HG03060 (cell line): ENCODE measurements around the gene DEFB108B.
A peak's percentile ranks its signal among the peaks of the same experiment; 100 is the strongest.
"Not testable (repeated sequence)": the region's sequence is repeated elsewhere in the genome, so short reads cannot be mapped to it uniquely, and the experiment has no call there.

Experiments used
- ATAC-seq: cut with Tn5 transposase; IDR thresholded peaks from one replicate; pipeline ENCODE4 v1.9.1; 2021; ENCODE audit warnings: low read depth, moderate number of reproducible peaks; ENCODE audit not compliant: unreplicated experiment

Gene DEFB108B, protein sequence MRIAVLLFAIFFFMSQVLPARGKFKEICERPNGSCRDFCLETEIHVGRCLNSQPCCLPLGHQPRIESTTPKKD

DNA sequence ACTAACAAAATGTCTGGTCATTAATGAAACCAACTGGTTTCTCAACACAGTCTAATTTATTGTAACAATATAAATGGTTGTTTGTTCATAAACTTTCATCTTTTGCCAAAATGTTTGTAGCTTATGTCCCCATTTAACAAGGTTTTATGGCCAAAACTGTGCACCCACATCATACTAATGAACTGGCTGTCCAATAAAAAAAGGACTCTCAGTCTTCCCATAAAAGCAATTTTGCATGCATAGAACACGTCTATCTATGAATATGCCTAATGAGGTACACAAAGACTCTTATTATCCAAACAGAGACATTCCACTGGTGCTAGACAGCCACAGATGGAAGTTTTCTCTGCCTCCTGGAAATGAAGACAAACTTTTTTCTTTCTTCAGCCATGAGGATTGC lies at the start of gene DEFB108B:
TSS of gene DEFB108B (plus strand) at position 390 of the 400 bp plus-strand sequence. CDS start at position 390, 0 bp downstream.
- ATAC-seq, result not testable (repeated sequence)

DNA sequence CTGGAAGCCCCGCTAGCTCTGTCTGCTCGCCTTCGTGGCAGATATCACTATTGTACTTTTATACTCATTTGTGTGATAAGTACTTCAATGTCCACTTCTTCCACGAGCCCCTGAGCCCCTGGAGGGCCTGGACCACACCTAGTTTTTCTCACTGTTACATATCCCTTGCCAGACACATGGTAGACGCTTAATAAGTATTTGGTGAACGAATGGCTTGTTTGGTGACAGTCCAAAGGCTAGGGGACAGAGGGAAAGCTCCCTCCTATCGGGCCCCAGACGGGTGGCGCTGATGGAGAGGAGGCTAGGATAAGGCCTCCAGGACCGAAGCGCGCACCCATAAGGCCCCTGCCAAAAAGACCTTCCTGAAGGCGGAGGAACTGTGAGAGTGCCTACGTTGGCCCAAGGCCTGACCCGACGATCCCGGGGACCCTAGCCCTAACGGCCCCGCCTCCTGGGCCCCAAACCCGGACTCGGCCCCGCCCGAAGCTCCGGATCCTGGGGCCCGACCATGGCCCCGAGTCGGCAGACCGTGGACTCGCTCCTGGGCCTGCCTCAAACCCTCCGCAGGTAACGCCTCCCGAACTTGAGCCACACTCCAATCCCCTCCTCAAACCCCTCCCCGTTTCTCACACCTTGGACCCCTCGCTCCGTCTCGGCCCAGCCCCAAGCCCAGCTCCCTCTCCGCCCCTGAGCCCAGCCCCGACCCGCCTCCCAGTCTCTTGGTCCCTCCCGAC lies 46.7 kb upstream of the DEFB108B start:
- ATAC-seq, result not testable (repeated sequence)

DNA sequence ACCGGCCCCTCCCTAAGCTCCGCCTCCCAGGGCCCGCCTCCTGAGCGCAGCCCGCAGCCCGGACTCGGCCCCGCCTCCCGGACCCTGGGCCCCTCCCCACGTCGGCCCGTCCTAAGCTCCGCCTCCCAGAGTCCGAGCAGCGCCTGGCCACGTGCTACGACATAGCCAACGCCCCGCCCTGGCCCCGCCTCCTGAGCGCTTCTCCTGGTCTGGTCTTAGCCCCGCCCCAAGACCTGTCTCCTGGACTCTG lies 46.2 kb upstream of the DEFB108B start:
- ATAC-seq, result peak; percentile 92

DNA sequence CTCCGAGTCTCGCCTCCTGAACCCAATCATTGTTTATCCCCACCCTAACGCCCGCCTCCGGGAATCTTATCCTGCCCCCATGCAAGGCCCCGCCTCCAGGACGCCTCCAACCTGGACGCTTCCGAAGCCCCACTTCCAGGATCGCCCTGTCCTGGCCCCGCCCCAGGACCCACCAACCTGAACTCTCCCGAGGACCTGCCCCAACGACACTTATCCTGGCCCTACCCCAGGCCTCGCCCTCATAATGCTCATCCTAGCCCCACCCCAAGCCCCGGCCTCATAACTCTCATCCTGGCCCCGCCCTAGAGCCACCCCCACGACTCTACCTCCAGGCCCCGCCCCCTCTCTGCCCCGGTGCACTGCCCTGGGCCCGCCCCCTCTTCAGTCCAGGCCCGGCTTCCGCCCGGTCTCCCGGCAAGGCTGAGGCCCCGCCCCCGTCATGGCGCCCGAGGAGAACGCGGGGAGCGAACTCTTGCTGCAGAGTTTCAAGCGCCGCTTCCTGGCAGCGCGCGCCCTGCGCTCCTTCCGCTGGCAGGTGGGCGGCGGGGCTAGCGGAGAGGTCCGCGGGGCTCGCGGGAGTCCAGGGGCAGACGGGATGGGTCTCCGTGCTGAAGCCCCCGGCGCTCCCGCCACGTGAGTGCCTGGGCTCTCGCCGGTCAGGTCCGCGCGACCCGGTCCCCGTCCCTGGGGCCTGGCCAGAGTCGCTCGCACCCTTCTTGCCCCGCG lies 45.7 kb upstream of the DEFB108B start:
- ATAC-seq, result no peak

DNA sequence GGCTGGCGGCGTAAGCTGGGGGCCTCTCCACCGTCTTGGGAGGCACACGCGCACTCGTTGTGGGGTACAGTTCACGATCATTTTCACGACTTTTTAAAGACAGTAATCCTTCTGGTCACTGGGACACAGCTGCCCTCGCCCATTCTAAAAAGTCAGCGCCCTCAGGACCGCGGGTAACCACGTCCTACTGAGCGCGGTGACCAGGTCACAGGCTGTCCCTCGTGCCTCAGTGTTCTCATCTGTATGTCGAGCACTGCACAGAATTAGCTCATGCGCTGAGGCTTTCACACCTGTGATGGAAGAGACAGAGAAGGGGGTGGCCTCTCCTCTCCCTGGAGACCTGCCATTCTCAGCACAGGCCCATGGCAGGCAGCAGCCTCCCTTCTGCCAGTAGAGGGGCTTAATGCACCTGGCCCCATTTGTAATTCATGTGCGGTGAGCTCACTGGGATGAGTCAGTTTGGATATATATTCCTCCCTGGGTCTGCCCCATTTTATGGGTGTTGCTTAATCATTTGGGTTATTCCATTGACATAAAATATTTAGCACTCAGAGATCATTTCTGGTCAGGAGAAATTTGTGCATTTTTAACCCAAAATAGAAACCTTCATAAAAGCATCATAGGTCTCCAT lies 45.1 kb upstream of the DEFB108B start:
- ATAC-seq, result not testable (repeated sequence)

DNA sequence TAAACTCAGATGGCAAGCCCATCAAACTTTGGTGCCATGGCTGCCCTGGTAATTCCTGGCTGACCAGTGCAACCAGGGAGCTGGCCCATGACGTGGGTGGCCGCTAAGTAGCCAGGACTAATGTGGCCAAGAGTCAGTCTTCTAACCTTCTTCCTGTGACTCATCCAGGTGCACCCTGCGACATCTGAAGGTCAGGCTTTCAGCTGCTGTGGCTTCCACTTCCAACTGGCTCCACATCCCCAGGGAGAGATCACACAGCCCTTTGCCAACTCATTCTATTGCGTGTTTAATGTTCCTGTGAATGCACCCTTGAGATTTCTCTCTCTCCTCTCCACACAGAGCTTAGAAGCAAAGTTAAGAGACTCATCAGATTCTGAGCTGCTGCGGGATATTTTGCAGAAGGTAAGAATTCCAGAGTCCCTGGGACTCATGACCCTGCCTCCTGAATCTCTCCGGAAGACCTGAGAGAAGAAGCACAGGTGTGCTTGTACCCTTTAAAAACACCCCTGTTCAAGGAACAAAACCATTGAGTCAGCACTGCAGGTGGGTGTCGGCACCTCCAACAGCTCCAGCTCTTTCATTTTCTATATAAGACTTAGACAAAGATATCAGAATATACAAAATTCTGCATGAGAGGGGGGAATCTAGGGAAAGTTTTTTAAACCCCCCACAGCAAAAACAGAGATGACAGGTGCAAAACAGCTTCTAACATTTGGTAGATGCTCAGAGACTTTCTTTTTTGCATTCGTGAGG lies 43.4 kb upstream of the DEFB108B start:
- not testable (repeated sequence) for ATAC-seq

DNA sequence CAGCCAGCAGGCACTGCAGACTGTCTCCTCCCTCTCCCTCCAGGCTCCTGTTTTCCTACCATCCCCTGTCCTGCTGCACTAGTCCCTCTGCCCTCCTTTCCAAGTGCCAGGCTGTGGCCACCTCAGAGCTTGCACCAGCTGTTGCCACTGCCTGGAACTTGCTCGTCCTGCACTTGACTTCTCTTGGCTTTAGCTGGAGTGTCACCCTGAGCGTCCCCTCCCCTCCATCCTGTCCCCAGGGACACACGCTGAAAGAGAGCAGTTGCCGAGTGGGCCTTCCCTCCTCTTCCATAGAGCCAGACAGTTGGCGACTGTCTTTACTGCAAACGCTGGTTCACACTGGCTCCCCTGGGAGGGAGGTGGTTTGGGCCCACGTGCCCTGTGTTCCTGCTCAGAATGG lies 41.9 kb upstream of the DEFB108B start:
- not testable (repeated sequence) for ATAC-seq

DNA sequence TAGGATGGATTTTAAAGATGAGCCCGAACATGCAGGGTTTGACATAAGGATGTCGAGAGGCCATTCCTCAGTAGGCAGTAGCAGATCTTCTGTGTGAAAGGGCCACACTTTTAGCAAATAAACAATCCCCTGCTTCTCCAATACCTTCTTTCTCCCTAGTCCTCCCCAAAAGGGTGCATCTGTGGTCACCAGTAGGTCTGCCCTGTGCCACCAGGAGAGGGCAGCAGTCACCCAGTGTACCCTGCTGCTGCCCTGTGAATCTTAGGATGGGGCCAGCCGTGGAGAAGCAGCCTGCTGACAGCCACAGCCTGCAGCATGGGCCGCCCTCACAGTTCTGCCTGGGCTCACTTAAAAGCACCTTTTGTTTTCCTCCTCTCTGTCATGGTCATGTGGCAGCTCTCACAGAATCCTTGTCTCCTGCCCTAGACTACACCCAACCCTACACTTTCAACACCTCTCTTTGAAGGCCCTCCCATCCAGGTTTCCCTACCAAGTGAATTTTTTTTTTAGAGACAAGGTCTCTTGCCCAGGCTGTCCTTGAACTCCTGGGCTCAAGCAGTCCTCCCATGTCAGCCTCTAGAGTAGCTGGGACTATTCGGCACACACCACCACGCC lies 40.3 kb upstream of the DEFB108B start:
- not testable (repeated sequence) for ATAC-seq

DNA sequence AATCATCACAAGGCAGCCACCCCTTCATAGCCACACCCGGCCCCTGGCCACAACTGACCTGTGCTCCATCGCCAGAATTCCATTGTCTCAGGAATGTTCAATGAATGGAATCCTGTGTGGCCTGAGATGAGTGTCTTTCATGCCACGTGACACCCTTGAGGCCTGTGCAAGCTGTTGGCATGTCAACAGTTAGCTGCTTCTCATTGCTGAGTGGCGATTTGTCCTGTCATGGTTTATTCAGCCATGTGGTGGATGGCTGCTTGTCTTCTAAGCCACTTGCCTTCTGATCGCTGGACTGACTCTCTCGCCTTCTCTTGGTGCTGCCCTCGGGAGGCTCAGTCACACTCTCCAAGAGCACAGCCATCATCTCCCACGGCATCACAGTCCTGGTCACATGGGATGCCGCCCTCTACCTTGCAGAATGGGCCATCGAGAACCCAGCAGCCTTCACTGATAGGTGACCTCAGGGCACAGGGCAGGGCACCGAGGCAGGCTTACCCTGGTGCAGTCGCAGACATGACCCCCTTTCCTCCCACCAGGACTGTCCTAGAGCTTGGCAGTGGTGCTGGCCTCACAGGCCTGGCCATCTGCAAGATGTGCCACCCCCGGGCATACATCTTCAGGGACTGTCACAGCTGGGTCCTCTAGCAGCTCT lies 38.5 kb upstream of the DEFB108B start:
- not testable (repeated sequence) for ATAC-seq

DNA sequence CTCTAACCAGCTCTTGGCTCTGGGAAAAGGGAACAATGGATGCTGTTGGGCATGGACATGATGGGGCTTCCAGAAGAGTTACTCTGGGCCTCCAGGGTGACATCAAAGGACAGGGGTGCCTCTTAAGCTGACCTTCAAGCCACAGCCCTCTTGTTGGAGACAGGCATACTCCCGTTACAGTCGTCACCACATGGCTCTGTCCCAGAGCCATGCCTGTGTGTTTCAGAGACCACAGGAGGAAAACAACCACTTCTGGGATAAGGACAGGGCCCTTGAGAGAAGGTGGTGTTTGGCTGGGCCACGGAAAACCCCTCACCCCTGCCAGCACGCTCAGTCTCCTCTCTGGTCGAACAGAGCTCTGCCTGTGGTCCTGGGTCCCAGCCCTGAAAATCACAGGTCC lies 37.8 kb upstream of the DEFB108B start:
- not testable (repeated sequence) for ATAC-seq

DNA sequence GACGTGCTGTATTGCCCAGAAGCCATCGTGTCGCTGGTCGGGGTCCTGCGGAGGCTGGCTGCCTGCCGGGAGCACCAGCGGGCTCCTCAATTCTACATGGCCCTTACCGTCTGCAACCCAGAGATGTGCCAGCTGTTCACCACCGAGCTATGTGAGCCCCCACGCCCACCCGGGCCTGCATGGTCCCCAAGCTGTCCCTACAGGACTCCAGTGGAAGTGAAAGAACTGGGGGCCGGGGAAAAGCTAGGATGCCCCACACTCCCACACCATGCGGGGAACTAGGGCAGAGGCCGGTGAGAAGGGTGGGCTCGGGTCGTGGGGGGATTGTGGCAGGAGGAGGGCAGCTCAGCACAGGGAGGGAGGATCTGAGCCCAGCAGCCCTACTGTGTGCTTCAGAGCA lies 37.0 kb upstream of the DEFB108B start:
- not testable (repeated sequence) for ATAC-seq

DNA sequence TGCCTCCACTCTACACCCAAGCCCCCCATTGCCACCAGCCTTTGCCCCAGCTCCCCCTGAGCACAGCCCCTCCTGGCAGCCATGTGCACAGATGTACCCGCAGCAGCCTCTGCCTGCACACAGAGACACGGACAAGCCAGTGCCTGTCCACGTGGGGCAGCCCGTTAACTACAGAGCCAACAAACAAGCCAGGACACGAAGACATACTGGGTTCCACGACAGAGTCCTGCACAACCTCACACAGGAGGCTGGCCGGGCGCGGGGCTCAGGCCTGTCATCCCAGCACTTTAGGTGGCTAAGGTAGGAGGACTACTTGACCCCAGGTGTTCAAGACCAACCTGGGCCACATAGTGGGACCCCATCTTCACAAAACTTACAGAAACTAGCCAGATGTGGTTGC lies 36.2 kb upstream of the DEFB108B start:
- ATAC-seq, result not testable (repeated sequence)

DNA sequence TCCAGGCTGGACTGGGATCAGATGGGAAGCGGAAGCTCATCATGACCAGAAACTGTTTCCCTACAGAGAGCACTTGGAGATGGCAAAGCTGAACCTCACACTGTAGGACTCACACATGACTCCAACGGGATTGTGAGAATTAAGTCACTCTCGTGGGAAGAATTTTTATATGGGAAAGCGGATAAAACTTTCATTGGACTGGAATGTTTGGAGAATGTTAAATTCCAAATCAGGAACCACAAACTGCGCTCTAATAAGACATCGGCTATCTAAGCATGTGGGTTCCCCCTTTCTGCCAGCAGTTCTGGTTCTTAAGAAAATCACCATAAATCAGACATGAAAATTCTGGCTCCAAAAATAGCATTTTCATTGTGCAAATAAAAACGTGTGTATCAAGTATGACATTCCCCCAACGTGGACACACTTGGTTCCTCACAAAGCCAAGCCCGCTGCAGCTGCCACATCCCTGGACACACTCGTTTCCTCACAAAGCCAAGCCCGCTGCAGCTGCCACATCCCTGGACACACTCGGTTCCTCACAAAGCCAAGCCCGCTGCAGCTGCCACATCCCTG lies 33.4 kb upstream of the DEFB108B start:
- ATAC-seq, result not testable (repeated sequence)

DNA sequence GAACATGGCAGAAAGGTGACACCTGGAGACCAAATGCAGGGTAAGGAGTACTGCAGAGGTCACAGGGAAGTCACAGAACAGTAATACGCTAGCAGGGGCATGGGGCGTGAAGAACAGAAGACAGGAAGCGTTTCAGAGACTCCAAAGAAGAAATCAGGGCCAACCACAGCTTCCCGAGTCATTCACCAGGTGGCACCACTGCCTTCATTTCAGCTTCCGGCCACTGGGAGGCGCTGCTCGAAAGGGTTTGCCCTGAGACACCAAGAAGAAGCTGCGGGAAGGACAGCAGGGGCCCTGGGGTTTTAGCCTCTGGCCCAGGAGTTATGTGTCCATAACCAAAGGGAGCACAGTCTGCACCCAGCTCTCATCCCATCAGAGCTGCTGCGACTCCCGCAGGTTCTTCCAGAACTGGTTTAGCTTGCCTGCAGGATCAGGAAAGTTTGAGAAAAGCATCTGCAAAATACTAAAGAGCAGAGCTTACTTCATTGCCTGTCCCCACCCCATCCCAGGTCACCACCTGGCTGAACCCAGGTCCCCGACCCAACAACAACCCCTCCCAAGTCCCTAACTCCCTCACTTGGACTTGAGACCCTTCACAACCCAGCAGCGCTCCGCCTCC lies 32.6 kb upstream of the DEFB108B start:
- ATAC-seq, result not testable (repeated sequence)

DNA sequence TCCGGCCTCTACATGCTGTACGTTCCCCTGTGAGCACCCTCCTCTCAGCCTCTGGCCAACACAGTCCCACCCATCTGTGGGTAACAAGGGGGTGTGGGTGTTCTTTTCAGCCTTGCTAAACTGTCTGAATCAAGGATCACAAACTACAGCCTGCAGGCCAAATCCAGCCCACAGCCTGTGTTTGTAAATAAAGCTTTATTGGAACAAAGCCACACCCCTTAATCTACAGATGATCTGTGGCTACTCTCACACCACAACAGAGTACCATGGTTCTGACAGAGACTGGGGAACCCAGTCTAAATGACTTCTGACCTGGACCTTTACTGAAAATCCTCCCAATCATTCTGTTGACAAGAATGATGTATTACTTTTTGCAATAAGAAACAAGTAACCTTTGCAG lies 32.0 kb upstream of the DEFB108B start:
- ATAC-seq, result not testable (repeated sequence)

DNA sequence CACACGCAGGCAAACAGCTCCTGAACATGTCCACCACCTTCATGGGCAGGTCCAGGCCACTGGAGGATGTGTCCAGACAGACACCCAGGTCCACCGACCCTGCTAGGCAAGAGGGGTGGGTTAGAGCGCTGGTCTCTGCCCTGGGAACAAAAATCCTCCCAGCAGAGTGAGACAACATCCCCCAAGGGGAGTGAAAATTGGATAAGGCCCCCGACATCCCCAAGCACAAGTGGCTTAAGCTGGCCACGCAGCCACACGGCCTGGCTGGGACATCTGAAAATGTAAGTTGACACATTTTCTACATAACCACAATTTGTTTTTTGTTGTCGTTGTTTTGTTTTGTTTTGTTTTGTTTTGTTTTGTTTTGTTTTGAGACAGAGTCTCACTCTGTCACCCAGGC lies 30.1 kb upstream of the DEFB108B start:
- ATAC-seq, result not testable (repeated sequence)

DNA sequence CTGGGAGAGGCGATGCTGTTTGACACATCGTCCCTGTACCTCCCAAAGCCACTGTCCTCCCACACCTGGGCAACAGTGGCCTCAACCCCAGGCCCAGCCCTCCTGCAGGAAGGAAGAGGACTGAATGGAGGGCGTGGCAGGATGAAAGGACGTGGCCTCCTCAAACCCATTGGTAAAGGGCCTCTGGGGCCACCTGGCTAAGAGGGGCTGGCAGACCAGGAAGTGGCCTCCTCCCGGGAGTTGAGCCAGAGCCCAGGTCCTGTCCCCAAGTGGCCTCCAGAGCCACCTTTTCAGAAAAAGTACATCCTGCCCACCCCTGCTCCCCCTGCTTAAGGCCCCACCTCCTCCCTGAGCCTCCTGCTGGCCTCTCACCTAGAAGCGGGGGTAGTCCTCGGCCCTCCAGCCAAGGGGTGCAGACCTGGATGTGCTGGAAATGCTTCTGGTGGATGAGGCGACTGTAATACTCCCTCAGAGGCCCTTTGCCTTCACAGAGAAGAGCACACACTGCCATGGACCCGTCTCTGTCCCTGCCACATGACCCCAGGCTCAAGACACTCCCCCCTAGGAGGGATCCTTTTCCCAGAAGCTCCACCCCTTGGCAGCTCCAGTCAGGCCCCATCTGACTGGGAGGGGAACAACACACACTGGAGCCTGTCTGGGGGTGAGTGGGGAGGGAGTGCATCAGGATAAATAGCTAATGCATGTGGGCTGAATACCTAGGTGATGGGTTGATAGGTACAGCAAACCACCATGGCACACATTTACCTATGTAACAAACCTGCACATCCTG lies 28.6 kb upstream of the DEFB108B start:
- not testable (repeated sequence) for ATAC-seq

DNA sequence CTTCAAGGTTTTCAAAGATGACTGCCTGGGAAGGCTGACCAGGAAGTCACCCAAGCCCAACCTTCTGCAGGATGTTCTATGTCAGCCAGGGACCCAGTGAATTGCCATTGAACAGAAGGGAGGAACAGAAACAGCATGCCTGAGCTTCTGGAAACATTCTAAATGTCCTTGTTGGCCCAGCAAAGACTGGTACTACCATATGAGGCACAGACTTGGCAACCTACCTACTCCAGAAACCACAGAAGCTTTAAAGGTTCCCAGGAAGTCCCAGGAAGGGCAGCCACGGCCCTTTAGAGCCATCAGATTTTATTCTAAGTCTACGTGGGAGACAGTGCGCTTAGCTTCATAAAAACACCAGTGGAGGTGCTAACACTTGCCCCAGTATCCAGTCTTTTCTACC lies 20.5 kb upstream of the DEFB108B start:
- not testable (repeated sequence) for ATAC-seq
